ENCODE measurements around the gene IL1R2. TPM values are rescaled to one million over a fixed set of nuclear protein-coding genes. Genes with fewer than 3 reads are reported as not detected.

The IL1R2 gene
- total RNA-seq, 1 donor from 2014 or later, result 17.0 TPM

DNA sequence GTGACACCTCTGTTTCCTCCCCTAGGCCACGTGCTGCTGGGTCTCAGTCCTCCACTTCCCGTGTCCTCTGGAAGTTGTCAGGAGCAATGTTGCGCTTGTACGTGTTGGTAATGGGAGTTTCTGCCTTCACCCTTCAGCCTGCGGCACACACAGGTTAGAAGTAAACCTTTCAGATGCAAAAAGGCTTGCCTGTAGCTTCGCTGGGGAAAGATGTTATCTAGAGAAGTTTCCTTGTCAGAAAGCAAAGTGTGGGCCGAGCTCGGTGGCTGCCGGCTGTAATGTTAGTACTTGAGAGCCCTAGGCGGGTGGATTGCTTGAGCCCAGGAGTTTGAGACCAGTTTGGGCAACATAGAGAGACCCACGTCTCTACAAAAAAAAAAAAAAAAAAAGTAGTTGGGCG, 16.7 kb downstream of the IL1R2 start:
- intact Hi-C loops (cut with DNase I), result no loop called here
- no peak for DNase-seq

DNA sequence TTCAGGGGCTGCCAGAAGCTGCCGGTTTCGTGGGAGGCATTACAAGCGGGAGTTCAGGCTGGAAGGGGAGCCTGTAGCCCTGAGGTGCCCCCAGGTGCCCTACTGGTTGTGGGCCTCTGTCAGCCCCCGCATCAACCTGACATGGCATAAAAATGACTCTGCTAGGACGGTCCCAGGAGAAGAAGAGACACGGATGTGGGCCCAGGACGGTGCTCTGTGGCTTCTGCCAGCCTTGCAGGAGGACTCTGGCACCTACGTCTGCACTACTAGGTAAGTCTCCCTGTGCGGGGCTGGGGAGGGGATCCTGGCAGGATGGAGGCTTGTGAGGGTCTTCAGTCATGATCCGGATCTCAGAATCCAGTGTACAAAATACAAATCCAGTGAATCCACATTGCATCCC, 17.8 kb downstream of the IL1R2 start:
- Histone ChIP-seq H3K27ac (no peak overlapping the region), H3K9me3 (no peaks in the 10 kb centered on the region), H3K4me1 (peaks cover 3% of the 10 kb centered on the region), H3K27me3 (no peaks in the 10 kb centered on the region), H3K4me3 (no peak overlapping the region), H3K36me3 (no peaks in the 10 kb centered on the region)
- DNase-seq (no peak), ATAC-seq (no peak)
- TF ChIP-seq, protein P1, sequence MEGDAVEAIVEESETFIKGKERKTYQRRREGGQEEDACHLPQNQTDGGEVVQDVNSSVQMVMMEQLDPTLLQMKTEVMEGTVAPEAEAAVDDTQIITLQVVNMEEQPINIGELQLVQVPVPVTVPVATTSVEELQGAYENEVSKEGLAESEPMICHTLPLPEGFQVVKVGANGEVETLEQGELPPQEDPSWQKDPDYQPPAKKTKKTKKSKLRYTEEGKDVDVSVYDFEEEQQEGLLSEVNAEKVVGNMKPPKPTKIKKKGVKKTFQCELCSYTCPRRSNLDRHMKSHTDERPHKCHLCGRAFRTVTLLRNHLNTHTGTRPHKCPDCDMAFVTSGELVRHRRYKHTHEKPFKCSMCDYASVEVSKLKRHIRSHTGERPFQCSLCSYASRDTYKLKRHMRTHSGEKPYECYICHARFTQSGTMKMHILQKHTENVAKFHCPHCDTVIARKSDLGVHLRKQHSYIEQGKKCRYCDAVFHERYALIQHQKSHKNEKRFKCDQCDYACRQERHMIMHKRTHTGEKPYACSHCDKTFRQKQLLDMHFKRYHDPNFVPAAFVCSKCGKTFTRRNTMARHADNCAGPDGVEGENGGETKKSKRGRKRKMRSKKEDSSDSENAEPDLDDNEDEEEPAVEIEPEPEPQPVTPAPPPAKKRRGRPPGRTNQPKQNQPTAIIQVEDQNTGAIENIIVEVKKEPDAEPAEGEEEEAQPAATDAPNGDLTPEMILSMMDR (IDR thresholded peaks at IDR 0.05), result no peak
- intact Hi-C loops (cut with DNase I), result no loop called here

More for the DNA sequence above, 16.7 kb downstream of the IL1R2 start:
- Histone ChIP-seq H3K27me3 (no peaks in the 10 kb centered on the region), H3K4me1 (peaks cover 3% of the 10 kb centered on the region), H3K9me3 (no peaks in the 10 kb centered on the region), H3K27ac (no peak overlapping the region), H3K36me3 (no peaks in the 10 kb centered on the region), H3K4me3 (no peak overlapping the region)
- TF ChIP-seq, protein P1 (IDR thresholded peaks at IDR 0.05), result no peak
- ATAC-seq, result no peak

DNA sequence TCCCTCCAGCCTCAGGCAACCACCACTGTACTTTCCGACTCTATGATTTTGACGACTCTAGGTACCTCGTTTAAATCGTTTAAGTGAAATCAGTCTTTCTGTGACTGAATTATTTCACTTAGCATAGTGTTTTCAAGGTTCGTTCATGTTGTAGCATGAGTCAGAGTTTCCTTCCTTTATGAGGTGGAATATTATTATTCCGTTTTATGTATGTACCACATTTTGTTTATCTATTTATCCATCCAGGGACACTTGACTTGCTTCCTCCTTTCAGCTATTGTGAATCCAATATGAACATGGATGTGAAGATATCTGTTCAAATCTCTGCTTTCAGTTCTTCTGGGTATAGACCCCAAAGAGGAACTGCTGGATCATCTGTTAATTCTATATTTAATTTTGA, 19.1 kb downstream of the IL1R2 start:
- intact Hi-C loops (cut with DNase I), result no loop called here
- Histone ChIP-seq H3K27ac (no peak overlapping the region), H3K4me3 (no peak overlapping the region), H3K4me1 (peaks cover 3% of the 10 kb centered on the region), H3K9me3 (no peaks in the 10 kb centered on the region), H3K36me3 (no peaks in the 10 kb centered on the region), H3K27me3 (no peaks in the 10 kb centered on the region)
- DNase-seq (no peak), ATAC-seq (peak; percentile 58)
- TF ChIP-seq, protein P1 (IDR thresholded peaks at IDR 0.05), result no peak

DNA sequence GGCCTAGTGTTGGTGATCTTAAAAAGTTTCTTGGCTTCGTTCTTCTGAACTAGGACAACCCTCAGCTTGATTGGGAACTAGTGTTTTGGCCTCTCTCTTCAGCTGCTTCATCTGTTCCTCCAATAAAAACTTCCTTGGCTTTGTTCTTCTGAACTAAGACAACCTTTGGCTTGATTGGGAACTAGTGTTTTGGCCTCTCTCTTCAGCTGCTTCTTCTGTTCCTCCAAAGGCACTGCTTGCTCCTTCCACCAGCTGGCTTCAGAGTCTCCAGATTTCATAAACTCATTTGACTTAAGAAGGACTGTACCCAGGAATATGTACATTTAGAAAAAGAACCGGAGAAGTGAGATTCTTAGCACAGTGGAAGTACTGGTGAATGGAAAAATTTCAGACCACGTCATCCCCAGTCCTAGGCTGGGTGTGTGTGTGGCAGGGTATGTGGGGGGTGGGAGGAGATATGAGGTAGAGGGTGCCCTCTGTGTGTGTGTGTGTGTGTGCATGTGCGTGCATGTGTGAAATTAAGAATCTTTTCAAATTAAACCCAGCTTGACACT, 20.4 kb downstream of the IL1R2 start:
- Histone ChIP-seq H3K36me3 (no peaks in the 10 kb centered on the region), H3K27ac (no peak overlapping the region), H3K9me3 (no peaks in the 10 kb centered on the region), H3K27me3 (no peaks in the 10 kb centered on the region), H3K4me1 (no peaks in the 10 kb centered on the region), H3K4me3 (no peak overlapping the region)
- intact Hi-C loops (cut with DNase I), result no loop called here
- TF ChIP-seq, protein P1 (IDR thresholded peaks at IDR 0.05), result no peak
- no peak for ATAC-seq
- no peak for DNase-seq

DNA sequence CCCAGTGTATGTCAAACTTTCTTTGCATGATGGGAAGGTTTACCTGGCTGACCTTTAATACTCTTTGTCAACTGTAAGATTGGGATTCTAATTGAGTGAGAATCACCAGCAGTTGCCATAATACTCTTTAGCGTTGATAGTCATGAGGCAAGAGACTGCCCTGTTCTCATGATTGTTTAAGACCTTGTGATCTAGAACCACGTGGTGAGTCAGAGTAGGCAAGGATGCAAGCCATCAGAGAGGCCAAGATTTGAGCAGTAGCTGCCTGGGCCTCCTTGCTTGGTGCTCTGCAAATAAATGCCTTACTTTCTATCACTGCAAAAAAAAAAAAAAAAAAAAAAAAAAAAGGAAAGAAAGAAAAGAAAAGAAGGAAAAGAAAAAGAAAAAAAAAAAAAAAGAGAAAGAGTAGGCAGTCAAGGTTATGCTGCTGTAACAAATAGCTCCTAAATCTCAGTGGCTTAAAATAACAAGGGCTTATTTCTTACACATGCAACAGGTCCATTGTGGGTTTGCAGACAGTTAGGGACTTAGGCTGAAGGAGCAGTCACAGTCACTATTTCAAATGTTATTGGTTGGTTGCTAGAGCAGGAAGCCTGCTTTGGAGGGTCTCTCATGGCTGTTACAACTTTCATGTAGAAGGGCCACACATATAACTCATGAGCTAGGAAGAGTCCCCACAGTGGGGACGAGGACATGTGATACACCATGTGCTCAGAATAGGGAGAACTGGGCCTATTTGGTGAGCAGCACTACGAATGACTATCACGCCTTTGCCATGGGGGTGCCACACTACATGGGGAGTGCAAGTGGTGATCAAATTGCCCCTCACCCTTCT, 21.7 kb downstream of the IL1R2 start:
- Histone ChIP-seq H3K27ac (no peak overlapping the region), H3K4me3 (no peak overlapping the region), H3K9me3 (no peaks in the 10 kb centered on the region), H3K36me3 (no peaks in the 10 kb centered on the region), H3K27me3 (no peaks in the 10 kb centered on the region), H3K4me1 (no peaks in the 10 kb centered on the region)
- intact Hi-C loops (cut with DNase I), result no loop called here
- DNase-seq (no peak), ATAC-seq (peak; percentile 57)
- TF ChIP-seq, protein P1 (IDR thresholded peaks at IDR 0.05), result no peak
